Measurements from ENCODE around the gene PCNA.

DNA sequence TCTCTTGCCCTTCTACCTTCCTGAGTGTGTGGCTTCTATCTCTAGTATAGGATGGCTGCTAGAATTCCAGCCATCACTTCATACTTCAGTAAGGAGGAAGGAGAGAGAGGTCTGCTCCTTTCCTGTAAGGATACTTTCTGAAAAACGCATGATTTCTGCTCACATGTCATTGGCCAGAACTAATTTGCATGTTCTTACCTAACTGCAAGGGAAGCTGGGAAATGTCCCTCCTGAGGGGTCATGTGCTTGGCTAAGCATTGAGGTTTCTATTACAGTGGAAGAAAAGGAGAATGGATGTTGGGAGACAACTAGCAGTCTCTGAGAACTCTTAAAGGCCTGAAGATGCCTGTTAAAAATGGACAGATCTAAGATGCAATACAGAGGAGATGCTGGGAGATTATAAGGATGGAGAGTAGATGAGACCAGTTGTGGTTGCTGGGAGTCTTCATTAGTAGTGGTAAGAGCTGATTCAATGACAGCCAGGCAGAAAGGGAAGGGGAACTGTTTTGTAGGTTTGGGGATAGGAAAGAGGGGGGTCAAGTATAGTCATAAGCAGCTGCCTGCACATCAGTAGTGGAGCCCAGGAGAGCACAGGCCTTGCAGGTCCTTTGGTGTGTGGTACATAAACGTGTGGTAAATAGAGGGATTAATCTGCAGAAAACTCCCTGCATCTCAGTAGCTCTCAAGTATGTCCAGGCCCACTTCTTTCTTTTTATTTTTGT is 27.3 kb upstream of the PCNA start:
- TF ChIP-seq, protein P1, sequence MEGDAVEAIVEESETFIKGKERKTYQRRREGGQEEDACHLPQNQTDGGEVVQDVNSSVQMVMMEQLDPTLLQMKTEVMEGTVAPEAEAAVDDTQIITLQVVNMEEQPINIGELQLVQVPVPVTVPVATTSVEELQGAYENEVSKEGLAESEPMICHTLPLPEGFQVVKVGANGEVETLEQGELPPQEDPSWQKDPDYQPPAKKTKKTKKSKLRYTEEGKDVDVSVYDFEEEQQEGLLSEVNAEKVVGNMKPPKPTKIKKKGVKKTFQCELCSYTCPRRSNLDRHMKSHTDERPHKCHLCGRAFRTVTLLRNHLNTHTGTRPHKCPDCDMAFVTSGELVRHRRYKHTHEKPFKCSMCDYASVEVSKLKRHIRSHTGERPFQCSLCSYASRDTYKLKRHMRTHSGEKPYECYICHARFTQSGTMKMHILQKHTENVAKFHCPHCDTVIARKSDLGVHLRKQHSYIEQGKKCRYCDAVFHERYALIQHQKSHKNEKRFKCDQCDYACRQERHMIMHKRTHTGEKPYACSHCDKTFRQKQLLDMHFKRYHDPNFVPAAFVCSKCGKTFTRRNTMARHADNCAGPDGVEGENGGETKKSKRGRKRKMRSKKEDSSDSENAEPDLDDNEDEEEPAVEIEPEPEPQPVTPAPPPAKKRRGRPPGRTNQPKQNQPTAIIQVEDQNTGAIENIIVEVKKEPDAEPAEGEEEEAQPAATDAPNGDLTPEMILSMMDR (IDR thresholded peaks at IDR 0.05), result no peak
- TF ChIP-seq POLR2A (IDR thresholded peaks at IDR 0.05), result no peak

Data from adrenal gland (tissue), 5 donors.